ENCODE data around the gene RINL.
"Not testable (repeated sequence)": the region's sequence is repeated elsewhere in the genome, so short reads cannot be mapped to it uniquely, and the experiment has no call there.

DNA sequence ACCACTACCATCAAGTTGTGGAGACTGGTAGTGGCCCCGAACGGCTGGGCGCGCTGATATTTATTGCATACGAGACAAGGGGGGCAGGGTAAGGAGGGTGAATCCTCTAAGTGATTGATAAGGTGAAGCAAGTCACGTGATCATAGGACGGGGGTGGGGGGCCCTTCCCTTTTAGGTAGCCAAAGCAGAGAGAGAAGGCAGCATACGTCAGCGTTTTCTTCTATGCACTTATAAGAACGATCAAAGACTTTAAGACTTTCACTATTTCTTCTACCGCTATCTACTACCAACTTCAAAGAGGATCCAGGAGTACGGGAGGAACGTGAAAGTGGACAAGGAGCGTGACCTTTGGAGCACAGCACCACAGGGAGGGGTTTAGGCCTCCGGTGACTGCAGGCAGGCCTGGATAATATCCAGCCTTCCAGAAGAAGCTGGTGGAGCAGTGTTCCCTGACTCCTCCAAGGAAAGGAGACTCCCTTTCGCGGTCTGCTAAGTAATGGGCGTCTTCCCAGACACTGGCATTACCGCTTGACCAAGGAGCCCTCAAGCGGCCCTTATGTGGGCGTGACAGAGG, 18.4 kb downstream of the RINL start:
- not testable (repeated sequence) for TF ChIP-seq CTCF, POLR2A (IDR thresholded peaks at IDR 0.05)
